Neuronal stem cell (in vitro differentiated cells): ENCODE measurements around the gene PIGN.

Experiments used
- DNase-seq: peaks from one replicate; pipeline ENCODE4 v3.0.0-alpha.2; 2013; ENCODE audit warnings: low spot score
- H2AFZ ChIP-seq: one replicate; pipeline ENCODE4 v1.6.1; 2013; ENCODE audit warnings: mild to moderate bottlenecking, low read length, inconsistent platforms
- H2AK5ac ChIP-seq: 2 replicates; pipeline ENCODE4 v1.6.1; 2013; ENCODE audit warnings: low read depth, mild to moderate bottlenecking, inconsistent platforms, low read length, moderate library complexity, mixed read lengths
- H2BK120ac ChIP-seq: 2 replicates; pipeline ENCODE4 v1.6.1; 2013; ENCODE audit warnings: low read depth, mild to moderate bottlenecking, inconsistent platforms, low read length, moderate library complexity, mixed read lengths
- H2BK12ac ChIP-seq: one replicate; pipeline ENCODE4 v1.6.1; 2013; ENCODE audit warnings: low read length, inconsistent platforms
- H2BK15ac ChIP-seq: 2 replicates; pipeline ENCODE4 v1.6.1; 2013; ENCODE audit warnings: mild to moderate bottlenecking, low read length, inconsistent platforms, mixed read lengths
- H2BK5ac ChIP-seq: one replicate; pipeline ENCODE4 v1.6.1; 2013; ENCODE audit warnings: inconsistent platforms, mild to moderate bottlenecking, low read length, moderate library complexity
- H3K14ac ChIP-seq: one replicate; pipeline ENCODE4 v1.6.1; 2013; ENCODE audit warnings: low read length, inconsistent platforms
- H3K18ac ChIP-seq: 2 replicates; pipeline ENCODE4 v1.6.1; 2013; ENCODE audit warnings: low read length, inconsistent platforms
- H3K23ac ChIP-seq: 2 replicates; pipeline ENCODE4 v1.6.1; 2013; ENCODE audit warnings: low read depth, mild to moderate bottlenecking, mixed read lengths, low read length, inconsistent platforms; ENCODE audit not compliant: poor library complexity
- H3K27ac ChIP-seq: replicated peaks from 3 replicates; pipeline ENCODE4 v1.5.1; 2013; ENCODE audit warnings: low read length, inconsistent platforms
- H3K27me3 ChIP-seq, 3 experiments: 2 replicates each; pipeline ENCODE4 v1.6.1; 2013; ENCODE audit warnings: low read length in 3 of 3, mild to moderate bottlenecking in 2 of 3, inconsistent platforms in 1 of 3, low read depth in 1 of 3, mixed read lengths in 1 of 3, moderate library complexity in 1 of 3; ENCODE audit not compliant: control insufficient read depth in 3 of 3, insufficient read depth in 3 of 3
- H3K36me3 ChIP-seq, 2 donors: replicated peaks in 1 of 2; 2 replicates each; pipeline ENCODE4 v1.6.1; 2013; ENCODE audit warnings: low read length in 2 of 2; ENCODE audit not compliant: control insufficient read depth in 2 of 2, insufficient read depth in 2 of 2
- H3K4ac ChIP-seq: 2 replicates; pipeline ENCODE4 v1.6.1; 2013; ENCODE audit warnings: inconsistent platforms, mild to moderate bottlenecking, low read length, moderate library complexity
- H3K4me1 ChIP-seq, 2 donors: 1 replicate in 1 of 2; 2 replicates in 1 of 2; pipeline ENCODE4 v1.6.1; 2013; ENCODE audit warnings: low read length in 2 of 2, low read depth in 1 of 2; ENCODE audit not compliant: control insufficient read depth in 2 of 2, insufficient read depth in 1 of 2
- H3K4me2 ChIP-seq: one replicate; pipeline ENCODE4 v1.6.1; 2013; ENCODE audit warnings: mild to moderate bottlenecking, low read length, inconsistent platforms; ENCODE audit not compliant: insufficient read depth, poor library complexity, severe bottlenecking
- H3K4me3 ChIP-seq, 2 donors: 2 replicates each; pipeline ENCODE4 v1.5.1; 2013; ENCODE audit warnings: low read length in 2 of 2, mild to moderate bottlenecking in 2 of 2, inconsistent platforms in 1 of 2, moderate library complexity in 1 of 2
- H3K79me1 ChIP-seq: one replicate; pipeline ENCODE4 v1.6.1; 2013; ENCODE audit warnings: low read depth, mild to moderate bottlenecking, inconsistent platforms, low read length, moderate library complexity
- H3K9ac ChIP-seq: one replicate; pipeline ENCODE4 v1.6.1; 2013; ENCODE audit warnings: mild to moderate bottlenecking, low read depth, low read length, inconsistent platforms; ENCODE audit not compliant: poor library complexity
- H3K9me3 ChIP-seq, 2 donors: replicated peaks in 1 of 2; 2 replicates each; pipeline versions ENCODE3 to v1.6.1; 2013; ENCODE audit warnings: low read length in 2 of 2, mild to moderate bottlenecking in 2 of 2, inconsistent platforms in 1 of 2, low read depth in 1 of 2, mixed read lengths in 1 of 2, moderate library complexity in 1 of 2; ENCODE audit not compliant: control insufficient read depth in 2 of 2, insufficient read depth in 1 of 2
- H4K8ac ChIP-seq: one replicate; pipeline ENCODE4 v1.6.1; 2013; ENCODE audit warnings: low read depth, mild to moderate bottlenecking, inconsistent platforms, low read length, moderate library complexity
- H4K91ac ChIP-seq: one replicate; pipeline ENCODE4 v1.6.1; 2013; ENCODE audit warnings: low read length, low read depth, mild to moderate bottlenecking, inconsistent platforms; ENCODE audit not compliant: poor library complexity
- WGBS, 2 donors: extraction: QIAGEN DNeasy Blood & Tissue Kit; methylation state at CpG; one replicate each; pipeline ENCODE4 v1.1.7; 2013; ENCODE audit warnings: missing lambda C conversion rate in 2 of 2, mixed read lengths in 1 of 2; ENCODE audit not compliant: insufficient read length in 2 of 2, insufficient replicate concordance in 1 of 2; ENCODE audit errors: extremely low coverage in 2 of 2; 5-methylcytosine and 5-hydroxymethylcytosine counted together

Gene PIGN

GRCh38 chr18:62102221-62102620 is 84.6 kb downstream of the PIGN start:
- no peak overlapping the region for H2AK5ac ChIP-seq
- no CpG with 5 or more reads among the region's 1 CpG for WGBS, 2 donors
- H3K4me1 ChIP-seq: no peaks in the 10 kb centered on the region

GRCh38 chr18:62101321-62101721 is 85.5 kb downstream of the PIGN start:
- H2BK5ac ChIP-seq: no peak overlapping the region
- no peak for DNase-seq
- no peak overlapping the region for H3K23ac ChIP-seq
- H3K14ac ChIP-seq: no peak overlapping the region
- H3K79me1 ChIP-seq: no peaks in the 10 kb centered on the region
- no peaks in the 10 kb centered on the region for H3K27me3 ChIP-seq
- H4K8ac ChIP-seq: no peak overlapping the region
- no peak overlapping the region for H2AK5ac ChIP-seq
- no peak overlapping the region for H4K91ac ChIP-seq
- no peak overlapping the region for H3K27ac ChIP-seq
- no peak overlapping the region for H3K18ac ChIP-seq
- H3K4ac ChIP-seq: no peak overlapping the region
- no peaks in the 10 kb centered on the region for H3K4me1 ChIP-seq
- no peak overlapping the region for H2BK120ac ChIP-seq
- H2AFZ ChIP-seq: no peak overlapping the region
- no peak overlapping the region for H3K4me3 ChIP-seq
- H2BK15ac ChIP-seq: no peak overlapping the region
- H3K9me3 ChIP-seq: peaks cover 0 to 11% of the 10 kb centered on the region in 2 donors
- peaks cover 0 to 23% of the 10 kb centered on the region in 2 donors for H3K36me3 ChIP-seq
- no peak overlapping the region for H3K4me2 ChIP-seq
- no CpG with 5 or more reads among the region's 1 CpG for WGBS, 2 donors
- no peak overlapping the region for H2BK12ac ChIP-seq
- H3K9ac ChIP-seq: no peak overlapping the region

More at GRCh38 chr18:62102221-62102620, 84.6 kb downstream of the PIGN start:
- Histone ChIP-seq H3K27me3 (no peaks in the 10 kb centered on the region), H3K79me1 (no peaks in the 10 kb centered on the region), H3K18ac (no peak overlapping the region), H3K14ac (no peak overlapping the region), H2BK12ac (no peak overlapping the region), H4K91ac (no peak overlapping the region), H3K23ac (no peak overlapping the region), H2AFZ (no peak overlapping the region), H2BK5ac (no peak overlapping the region), H3K9me3 (peaks cover 0 to 11% of the 10 kb centered on the region in 2 donors), H4K8ac (no peak overlapping the region), H3K9ac (no peak overlapping the region), H2BK120ac (no peak overlapping the region), H2BK15ac (no peak overlapping the region), H3K27ac (no peak overlapping the region), H3K4ac (no peak overlapping the region), H3K4me3 (no peak overlapping the region), H3K4me2 (no peak overlapping the region), H3K36me3 (peaks cover 0 to 31% of the 10 kb centered on the region in 2 donors)
- DNase-seq: no peak

GRCh38 chr18:62098960-62099359 is 87.9 kb downstream of the PIGN start:
- Histone ChIP-seq H2BK15ac (no peak overlapping the region), H3K27me3 (no peaks in the 10 kb centered on the region), H3K4me1 (no peaks in the 10 kb centered on the region), H2AFZ (no peak overlapping the region), H3K18ac (no peak overlapping the region), H3K9ac (no peak overlapping the region), H3K14ac (no peak overlapping the region), H4K8ac (no peak overlapping the region), H2BK120ac (no peak overlapping the region), H3K4me2 (no peak overlapping the region), H3K4me3 (no peak overlapping the region), H3K27ac (no peak overlapping the region), H3K4ac (no peak overlapping the region), H3K36me3 (peaks cover 0 to 23% of the 10 kb centered on the region in 2 donors), H3K9me3 (peaks cover 0 to 11% of the 10 kb centered on the region in 2 donors), H2BK12ac (no peak overlapping the region), H3K23ac (no peak overlapping the region), H2AK5ac (no peak overlapping the region), H3K79me1 (no peaks in the 10 kb centered on the region), H4K91ac (no peak overlapping the region), H2BK5ac (no peak overlapping the region)
- DNase-seq: no peak
- no CpG with 5 or more reads among the region's 4 CpGs for WGBS, 2 donors

GRCh38 chr18:62097698-62098097 is 89.2 kb downstream of the PIGN start:
- H2BK5ac ChIP-seq: no peak overlapping the region
- H2BK120ac ChIP-seq: no peak overlapping the region
- peaks cover 0 to 23% of the 10 kb centered on the region in 2 donors for H3K36me3 ChIP-seq
- H3K23ac ChIP-seq: no peak overlapping the region
- H3K4me2 ChIP-seq: no peak overlapping the region
- H3K4me1 ChIP-seq: no peaks in the 10 kb centered on the region
- H3K14ac ChIP-seq: no peak overlapping the region
- no peak overlapping the region for H2AK5ac ChIP-seq
- no peak overlapping the region for H2BK15ac ChIP-seq
- H3K27ac ChIP-seq: no peak overlapping the region
- H3K18ac ChIP-seq: no peak overlapping the region
- H3K9me3 ChIP-seq: peaks cover 0 to 11% of the 10 kb centered on the region in 2 donors
- H2AFZ ChIP-seq: no peak overlapping the region
- H3K9ac ChIP-seq: no peak overlapping the region
- WGBS, 2 donors: no CpG with 5 or more reads among the region's 4 CpGs
- H2BK12ac ChIP-seq: no peak overlapping the region
- H4K91ac ChIP-seq: no peak overlapping the region
- no peaks in the 10 kb centered on the region for H3K27me3 ChIP-seq
- no peak overlapping the region for H3K4ac ChIP-seq
- no peak for DNase-seq
- H3K79me1 ChIP-seq: no peaks in the 10 kb centered on the region
- H4K8ac ChIP-seq: no peak overlapping the region
- no peak overlapping the region for H3K4me3 ChIP-seq
